ENCODE measurements around the gene IL4R.
A peak's percentile ranks its signal among the peaks of the same experiment; 100 is the strongest.

Gene IL4R

GRCh38 chr16:27315333-27316037, 1.7 kb downstream of the IL4R start:
- peak; percentile 66 for DNase-seq (ENCODE audit: low spot score)

- no peak for DNase-seq (ENCODE audit: low spot score)
These were observed 2.4 kb downstream of the IL4R start for GRCh38 chr16:27316038-27316680.

GRCh38 chr16:27317320-27317719, 3.5 kb downstream of the IL4R start:
- no peak for DNase-seq (ENCODE audit: low spot score)

GRCh38 chr16:27317738-27318391, 4.1 kb downstream of the IL4R start:
- DNase-seq (ENCODE audit: low spot score): peak; percentile 63

GRCh38 chr16:27318392-27319256, 4.8 kb downstream of the IL4R start:
- DNase-seq (ENCODE audit: low spot score): peak; percentile 87

- no peak for DNase-seq (ENCODE audit: low spot score)
These were observed 5.6 kb downstream of the IL4R start for GRCh38 chr16:27319257-27319965.

GRCh38 chr16:27320261-27321012, 6.7 kb downstream of the IL4R start:
- no peak for DNase-seq (ENCODE audit: low spot score)

- no peak for DNase-seq (ENCODE audit: low spot score)
These were observed 7.5 kb downstream of the IL4R start for GRCh38 chr16:27321013-27321915.

- no peak for DNase-seq (ENCODE audit: low spot score)
These were observed 9.3 kb downstream of the IL4R start for GRCh38 chr16:27322858-27323780.

GRCh38 chr16:27323781-27324561, 10.2 kb downstream of the IL4R start:
- DNase-seq (ENCODE audit: low spot score): no peak

- DNase-seq (ENCODE audit: low spot score): no peak
These were observed 11.1 kb downstream of the IL4R start for GRCh38 chr16:27324851-27325301.

- DNase-seq (ENCODE audit: low spot score): no peak
These were observed 12.0 kb downstream of the IL4R start for GRCh38 chr16:27325736-27326135.

GRCh38 chr16:27326251-27326650, 12.5 kb downstream of the IL4R start:
- DNase-seq (ENCODE audit: low spot score): no peak

- peak; percentile 60 for DNase-seq (ENCODE audit: low spot score)
These were observed 13.2 kb downstream of the IL4R start for GRCh38 chr16:27326738-27327585.

GRCh38 chr16:27327586-27327915, 13.8 kb downstream of the IL4R start:
- DNase-seq (ENCODE audit: low spot score): no peak

- no peak for DNase-seq (ENCODE audit: low spot score)
These were observed 15.2 kb downstream of the IL4R start for GRCh38 chr16:27328937-27329336.

Measured in activated CD4-positive, alpha-beta T cell treated with anti-CD3 and anti-CD28 coated beads, Interleukin-2, Interleukin-4, amounts not matched to agents 100 ng/mL and 50 ng/mL, durations not matched to agents 16 hours and 8 hours (primary cell).